Right hindlimb (tissue), 1 donor: ENCODE measurements around the gene TTC21A.

ENCODE experiments used
- DNase-seq: peaks from one replicate; pipeline ENCODE4 v3.0.0-alpha.2; 2018

Gene TTC21A

DNA sequence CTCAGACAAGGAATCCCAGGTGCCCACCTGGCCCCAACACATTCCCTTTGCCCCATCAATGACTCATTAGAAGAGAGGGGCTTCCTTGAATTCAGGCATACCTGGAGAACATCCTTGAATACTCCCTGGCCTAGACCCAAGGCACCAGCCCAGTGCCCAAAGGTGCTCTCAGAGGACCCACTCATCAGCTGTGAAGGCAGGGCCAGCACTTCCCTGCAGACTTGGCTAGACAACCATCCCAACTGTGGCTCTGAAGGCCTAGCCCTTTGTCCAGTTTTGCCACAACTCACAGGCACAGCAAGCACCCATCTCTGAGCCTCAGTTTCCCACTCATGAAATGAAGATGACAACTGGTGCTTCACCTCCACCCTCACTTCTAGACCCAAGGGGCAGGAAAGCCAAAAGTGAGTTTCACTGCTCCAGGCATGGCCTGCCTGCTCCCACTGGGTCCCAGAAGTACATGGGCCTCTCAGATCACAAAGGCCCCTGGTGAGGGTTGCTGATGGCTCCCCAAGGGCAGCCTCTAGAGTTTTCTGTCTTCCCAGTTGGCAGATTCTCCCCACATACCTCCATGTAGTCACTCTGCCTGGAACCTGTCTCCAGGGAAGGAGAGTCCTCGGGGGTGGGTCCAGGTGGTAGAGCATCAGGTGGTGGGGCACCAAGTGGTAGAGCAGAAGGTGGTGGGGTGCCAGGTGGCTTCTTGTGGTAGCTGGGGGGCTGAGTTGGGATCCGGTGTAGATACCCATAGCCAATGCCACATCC is 7.6 kb upstream of the TTC21A start:
- DNase-seq: no peak

DNA sequence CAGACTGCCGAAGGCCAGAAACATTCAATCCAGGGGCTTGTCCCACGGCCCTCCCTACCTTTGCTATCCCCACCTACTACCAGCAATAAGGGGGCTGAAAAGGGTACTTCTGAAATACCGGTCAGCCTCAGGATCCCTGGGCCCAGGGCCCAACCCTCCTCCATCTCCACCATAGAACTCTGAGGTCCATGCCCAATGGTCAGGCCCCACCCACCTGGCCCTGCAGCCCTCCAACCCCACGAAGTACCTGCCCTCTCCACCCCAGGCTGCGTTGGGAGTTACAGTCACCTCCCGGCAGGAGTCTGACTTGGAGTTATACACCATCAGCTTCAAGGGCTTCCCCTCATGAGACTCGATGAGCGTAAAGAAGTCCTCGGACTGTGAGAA is 7.0 kb upstream of the TTC21A start:
- no peak for DNase-seq

DNA sequence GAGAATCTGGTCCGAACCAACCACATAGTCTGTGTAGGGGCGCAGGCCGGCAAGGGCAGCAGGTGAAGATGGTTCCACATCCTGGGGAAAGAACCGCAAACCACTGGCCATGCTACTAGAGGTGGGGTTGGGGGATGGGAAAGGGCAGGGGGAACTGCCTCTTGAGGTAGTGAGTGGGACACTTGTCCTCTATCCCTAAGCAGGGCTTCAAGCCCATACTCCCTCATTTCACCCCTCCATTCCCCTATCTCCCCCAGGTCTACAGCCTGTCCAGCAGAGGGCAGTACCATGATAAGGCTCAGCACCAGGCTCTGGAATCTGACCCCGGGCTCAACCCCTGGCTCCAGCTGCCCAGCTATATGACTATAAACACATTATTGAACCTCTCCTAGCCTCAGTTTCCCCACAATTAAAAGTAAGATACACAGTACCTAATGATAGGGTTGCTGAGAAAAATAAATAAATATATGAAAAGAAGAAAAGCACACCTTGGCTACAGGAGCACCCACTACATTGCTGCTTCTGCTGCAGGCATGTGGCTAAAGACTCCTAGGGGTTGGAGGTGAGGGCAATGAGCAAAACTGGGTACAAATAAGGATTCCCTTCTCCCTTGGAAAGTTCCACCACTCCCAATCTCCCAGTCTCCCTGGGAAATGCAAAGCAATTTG is 6.3 kb upstream of the TTC21A start:
- no peak for DNase-seq

DNA sequence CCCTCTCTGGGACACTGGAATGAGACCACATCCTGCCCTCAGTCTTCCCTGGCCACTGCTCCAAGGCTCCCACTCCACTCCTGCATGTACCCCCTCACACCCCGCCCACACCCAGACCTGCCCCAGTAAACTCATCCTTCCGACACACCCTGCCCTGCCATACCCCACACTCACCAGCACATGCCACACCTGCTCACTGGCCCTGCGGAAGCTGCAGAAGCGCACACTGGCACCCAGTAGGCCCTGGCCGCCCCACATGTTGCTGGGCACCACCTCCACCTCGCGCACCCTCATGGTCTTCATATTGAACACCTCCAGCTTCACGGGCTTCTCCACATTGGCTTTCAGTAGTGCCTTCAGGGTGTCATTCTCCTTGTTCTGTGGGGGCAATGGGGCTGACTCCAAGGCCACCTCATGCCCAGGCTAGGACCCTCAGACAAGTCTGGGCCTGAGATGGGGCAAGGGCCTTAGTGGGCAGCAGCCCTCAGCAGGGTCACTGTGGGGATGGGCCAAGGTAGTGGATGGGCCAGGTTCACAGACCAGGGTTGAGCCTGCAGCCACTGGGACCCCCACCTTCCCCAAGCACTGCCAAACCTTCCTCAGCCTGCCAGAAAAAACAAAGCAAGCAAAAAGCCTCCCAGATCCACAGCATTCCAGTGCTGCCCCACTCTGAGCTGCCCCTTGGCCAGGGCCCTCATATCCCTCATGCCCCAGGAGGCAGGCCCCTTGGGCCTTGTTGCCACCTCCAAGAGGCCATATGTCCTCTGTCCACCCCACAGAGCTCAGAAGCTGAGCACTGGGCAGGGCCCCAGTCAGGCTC is 4.8 kb upstream of the TTC21A start:
- DNase-seq: no peak

DNA sequence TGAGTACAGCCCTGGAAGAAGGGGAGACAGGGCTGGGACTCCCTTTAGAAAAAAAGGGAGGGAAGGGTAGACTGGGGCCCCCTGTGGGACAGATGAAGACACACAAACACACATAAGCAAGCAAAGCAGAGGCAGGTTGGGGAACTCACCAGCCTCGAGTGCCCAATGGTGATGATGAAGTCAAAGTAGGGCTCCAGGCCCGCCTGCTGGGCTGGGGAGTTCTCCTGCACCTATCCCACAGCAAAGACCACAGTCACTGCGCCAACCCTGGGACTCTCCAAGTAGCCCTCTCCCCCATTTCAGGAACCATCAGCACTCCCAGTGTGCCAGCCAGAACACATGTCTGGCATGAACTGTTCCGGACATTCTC is 4.2 kb upstream of the TTC21A start:
- DNase-seq: no peak

DNA sequence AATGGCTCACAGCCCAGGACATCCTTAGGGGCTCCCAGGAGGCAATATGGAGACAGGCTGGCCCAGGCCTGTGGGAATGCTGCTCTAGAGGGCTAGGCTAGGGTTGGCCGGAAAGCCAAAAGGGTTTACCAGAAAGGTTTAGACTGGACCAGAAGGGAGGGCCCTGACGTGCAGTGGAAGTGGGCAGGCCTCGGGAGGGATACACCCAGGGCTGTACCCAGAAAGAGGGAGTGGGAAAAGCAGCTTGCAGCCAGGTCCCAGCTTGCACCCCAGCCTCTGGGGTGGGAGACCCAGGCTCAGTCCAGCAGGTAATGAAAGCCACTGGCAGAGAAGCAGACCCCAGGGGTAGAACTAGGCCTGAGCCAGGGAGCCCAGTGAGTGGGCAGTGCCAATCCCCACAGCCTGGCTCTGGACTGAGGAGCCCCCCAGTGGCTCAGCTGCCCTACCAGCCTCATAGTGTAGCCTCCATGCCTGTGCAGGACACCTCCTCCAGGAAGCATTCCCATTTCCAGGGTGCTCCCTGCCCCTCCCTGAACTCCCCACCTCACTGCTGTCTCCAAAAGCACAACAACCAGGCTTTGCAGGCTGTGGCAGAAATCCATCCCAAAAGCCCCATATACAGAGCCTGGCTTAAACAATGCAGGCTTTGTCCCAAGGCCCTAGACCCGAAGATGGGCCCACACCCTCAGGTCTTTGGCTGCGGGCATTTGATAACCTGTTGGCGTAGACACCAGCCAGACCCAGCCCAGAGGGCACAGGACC is 3.5 kb upstream of the TTC21A start:
- no peak for DNase-seq

DNA sequence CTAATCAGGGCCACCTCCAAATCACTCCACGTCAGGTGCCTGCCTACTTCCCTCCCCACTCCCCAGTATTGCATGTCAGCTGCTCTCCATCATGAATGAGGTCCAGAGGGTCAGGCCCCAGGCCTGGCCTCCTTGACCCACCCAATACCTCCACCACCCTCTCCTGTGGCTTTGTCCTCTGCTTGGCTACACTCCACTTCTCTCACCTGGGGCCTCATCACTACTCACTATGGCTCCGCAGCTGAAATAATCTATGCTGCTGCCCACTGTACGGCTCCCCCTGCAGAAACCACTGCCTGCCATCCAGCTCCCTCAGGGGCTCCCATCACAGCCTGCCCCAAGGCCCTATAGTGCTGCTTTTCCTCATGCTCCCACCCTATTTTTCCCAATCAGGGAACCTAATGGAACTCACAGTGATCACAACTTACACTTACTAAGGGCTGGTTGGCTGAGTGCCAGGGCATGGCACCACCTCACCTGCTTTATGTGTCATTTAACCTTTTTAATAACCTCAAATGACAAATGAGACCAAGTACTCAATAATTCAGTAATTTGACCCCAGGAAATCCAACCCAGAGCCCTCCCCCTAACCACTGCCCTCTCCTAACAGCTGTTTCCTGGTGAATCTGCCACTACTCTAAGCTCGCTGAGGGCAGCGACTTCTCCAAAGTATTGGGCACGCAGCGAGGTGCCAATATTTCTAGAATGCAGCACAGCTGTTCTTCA is 2.4 kb upstream of the TTC21A start:
- no peak for DNase-seq

DNA sequence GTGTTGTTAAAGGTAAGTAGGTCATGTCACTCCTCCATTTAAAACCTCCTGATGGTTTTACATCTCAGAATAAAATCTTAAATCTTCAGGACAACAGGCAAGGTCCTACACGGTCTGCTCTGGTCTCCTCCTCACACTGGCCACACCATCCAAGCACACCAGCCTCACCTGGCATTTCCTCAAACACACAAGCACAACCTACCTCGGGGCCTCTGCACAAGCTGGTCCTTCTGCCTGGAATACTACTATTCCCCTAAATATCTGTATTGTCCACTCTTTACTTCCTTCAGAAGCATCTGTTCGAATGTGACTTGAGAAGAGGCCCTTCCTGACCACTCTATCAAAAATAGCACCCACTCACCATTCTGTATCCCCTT is 1.8 kb upstream of the TTC21A start:
- DNase-seq: no peak

DNA sequence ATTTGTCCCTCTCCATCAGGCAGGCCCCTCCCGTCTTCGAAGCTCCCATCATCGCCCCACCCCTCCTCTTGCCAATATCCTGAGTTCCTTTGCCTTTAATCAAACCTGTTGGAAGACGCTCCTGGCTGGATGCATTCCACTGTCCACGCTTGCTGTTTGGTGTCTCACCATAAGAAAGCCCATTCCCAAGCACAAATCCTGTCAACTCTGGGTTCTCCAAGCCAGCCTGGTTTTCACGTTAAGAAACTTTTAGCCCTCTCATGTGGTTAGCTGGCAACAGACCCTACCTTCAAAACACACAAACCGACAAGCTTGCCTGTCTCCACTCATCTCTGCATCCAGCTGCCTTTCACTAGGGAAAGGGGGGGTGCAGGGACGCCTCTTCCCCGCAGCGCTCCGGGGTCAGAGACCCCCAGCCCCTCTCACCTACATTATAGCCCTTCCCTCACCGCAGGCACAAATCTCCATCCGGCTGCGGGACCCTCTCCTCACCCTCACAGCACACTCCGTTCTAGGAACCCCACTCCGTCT is 1.1 kb upstream of the TTC21A start:
- DNase-seq: no peak

DNA sequence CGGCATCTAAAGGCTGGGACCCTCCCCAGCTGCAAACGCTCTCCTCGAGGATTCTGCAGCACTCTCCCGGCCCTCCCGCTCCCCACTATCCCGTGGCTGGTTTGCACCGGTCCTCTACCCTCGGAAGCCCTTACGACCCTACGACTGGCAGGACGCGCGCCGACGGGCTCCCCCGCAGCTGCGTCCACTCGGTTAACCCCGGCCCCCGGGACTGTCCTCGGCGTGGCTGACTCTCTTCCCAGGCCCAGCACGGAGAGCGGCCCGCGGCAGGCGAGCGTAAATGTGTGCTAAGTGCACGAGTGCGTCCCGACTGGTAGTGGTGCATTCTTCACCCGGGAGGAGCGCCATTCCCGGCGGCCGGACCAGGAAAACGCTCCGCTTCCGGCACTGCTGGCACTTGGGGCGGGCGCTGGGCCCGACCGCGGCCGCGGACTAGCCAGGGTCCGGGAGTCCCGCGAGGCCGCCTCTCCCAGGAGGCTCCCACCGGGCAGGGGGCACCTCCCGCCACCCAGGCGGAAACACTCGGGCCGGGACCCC is 561 bp upstream of the TTC21A start:
- DNase-seq: peak; percentile 70

DNA sequence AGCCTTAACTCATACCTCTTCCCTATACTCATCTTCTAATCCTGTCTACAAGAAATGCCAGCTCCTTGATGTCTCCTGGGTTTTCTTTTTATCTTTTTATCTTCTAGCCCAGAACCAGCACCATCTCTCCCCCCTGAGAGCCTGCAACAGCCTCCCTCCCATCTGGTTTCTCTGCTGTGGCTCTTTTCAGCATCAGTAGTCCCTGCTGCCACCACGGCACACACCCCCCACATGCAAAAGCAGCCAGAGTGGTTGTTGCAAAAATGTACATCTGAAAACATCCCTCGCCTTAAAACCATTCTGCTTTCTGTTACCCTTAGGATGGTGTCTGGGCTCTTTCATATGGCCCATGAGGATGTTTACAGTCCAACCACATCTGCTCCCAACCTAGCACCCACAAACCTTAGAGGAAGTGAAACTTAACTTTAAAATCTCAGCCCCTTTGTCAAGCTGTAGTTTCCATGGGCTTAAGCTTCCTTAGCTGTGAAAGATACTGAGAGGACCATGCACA is 775 bp downstream of the TTC21A start:
- no peak for DNase-seq

DNA sequence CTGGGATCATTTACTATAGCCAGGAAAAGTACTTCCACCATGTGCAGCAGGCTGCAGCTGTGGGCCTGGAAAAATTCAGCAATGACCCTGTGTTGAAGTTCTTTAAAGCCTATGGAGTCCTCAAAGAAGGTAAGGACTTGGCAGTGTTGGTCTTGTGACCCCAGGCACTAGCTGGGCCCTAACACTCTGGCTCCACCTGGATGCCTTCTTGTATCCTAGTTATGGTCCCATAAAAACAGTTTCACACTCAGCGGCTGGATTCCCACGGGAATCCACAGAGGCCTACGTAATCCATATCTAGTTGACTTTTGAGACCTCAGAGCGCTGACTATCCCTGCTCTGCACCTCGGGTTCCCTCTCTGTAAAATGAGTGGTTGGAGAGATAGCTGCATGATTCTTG is 1.6 kb downstream of the TTC21A start:
- DNase-seq: no peak

DNA sequence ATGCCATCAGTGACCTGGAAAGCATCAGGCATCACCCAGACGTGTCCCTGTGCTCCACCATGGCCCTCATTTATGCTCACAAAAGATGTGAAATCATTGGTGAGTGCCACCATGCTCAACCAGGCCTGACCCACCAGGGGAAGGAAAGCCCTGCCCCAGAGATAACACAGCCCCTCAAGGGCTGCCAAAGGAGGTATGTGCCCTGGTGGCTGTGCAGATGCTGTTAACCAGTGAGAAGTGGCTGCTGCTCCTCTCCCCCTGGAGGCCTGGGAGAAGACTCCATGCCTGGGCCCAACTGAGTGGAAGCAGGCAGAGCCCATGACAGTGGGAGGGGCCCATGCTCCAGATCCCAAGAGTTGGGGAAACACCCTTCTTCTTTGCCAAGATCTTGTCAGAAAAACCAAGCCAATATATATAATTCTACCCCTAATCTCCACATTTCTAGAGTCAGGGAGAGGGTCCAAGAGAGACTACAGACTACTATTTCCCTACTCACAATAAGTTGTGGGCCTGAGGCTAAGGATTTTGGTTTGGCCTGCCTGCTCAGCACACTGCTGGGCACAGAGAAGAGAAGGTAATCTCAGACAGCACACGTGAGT is 2.7 kb downstream of the TTC21A start:
- no peak for DNase-seq

DNA sequence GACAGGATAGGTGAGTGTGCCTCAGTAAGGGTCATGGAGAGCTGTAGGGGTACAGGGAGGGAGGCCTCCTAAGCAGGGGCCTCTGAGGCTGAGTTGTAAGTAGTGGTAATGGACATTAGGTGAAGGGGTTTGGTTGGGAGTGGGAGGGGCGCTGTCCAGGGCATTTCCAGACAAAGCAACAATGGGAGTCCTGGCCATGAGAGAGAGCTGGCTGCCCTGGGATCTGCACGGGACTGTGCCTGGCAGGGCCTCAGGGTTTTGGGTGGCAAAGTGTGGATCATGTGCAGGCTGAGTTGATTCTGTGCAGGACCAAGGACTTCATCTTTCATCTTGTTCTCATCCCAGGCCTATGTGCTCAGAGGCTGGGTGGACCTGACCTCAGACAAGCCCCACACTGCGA is 4.6 kb downstream of the TTC21A start:
- DNase-seq: no peak

DNA sequence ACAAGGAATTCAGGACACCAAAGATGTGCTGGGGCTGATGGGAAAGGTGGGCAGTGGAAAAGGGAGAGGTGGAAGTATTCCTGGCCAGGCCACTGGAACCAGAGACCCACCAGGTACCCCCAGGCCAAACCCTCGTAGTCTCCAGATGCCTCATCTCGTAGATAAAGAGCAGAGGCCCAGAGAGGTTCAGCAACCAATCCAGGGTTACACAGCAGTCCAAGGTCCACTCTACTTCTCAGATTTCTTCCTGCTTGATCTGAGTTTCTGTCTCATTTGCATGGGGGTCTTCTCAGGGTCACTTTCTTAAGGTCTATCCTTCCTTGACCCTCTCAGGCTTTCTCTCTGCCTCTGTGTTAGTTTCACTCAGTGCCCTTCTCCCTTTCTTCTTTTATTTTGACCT is 5.1 kb downstream of the TTC21A start:
- DNase-seq: no peak

DNA sequence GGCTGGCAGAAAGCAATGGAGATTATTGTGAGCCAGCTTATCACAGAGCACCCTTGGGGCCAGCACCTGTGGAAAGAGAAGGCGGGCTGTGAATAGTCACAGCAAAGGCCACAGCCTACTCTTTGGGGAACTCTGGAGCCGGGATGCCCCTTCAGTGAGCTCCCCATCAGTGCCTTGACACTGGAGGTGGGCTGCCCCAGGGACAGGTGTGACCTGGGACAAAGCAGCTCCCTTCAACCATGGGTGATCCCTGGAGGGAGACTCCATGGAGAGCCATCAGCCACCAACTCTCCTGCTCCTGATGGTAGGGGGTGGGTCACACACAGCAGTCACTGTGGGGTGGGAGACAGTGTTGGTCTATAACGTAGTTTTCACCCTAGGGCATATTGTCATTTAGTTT is 5.8 kb downstream of the TTC21A start:
- no peak for DNase-seq

DNA sequence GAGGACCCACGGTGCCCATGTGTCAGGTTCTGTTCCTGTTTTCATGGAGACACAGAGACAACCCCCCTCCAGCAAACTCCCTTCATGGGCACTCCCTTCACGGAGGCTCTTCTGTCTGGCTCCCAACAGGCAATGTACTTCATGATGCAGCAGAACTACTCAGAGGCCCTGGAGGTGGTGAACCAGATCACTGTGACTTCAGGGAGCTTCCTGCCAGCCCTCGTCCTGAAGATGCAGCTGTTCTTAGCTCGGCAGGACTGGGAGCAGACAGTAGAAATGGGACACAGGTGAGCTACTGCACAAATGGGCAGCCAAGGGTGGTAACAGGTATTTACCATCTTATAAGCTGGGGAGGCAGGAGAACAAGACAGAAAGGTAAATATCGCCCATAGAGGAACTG is 7.0 kb downstream of the TTC21A start:
- no peak for DNase-seq

DNA sequence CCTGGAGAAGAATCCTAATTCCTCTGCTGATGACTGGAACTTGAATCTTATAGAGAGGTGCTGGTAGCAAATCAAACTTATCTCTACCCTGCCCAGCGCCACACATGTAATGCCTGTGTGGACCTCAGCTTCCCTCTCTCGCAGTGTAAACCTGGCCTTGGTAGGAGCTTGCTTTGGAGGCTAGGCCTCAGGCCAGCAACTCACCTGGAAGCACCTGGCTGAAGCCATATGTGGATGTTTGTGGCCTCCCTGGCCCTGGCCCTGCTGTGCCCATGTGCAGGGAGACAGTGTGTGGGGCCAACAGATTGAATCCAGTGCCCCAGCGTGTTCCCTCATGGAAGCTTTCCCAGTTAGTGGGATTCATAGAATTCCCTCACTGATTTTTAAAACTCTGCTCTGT is 8.4 kb downstream of the TTC21A start:
- peak; percentile 5 for DNase-seq

DNA sequence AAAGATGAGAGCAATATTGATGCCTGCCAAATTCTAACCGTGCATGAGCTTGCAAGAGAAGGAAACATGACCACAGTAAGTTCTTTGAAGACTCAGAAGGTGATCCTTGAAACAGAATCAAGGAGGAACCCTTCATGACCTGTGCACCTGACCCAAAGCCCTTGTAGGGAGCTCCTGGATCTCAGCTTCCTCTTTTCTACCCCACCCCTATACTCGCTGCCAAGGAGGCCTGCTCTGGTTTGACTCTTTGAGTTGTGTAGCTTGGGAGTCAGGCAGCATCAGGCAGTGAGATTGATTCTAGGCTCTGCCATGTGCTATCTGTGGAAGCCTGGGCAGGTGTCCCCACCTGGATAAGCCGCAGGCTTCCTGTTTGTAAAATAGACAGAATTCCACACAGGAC is 10.6 kb downstream of the TTC21A start:
- peak; percentile 0 for DNase-seq

DNA sequence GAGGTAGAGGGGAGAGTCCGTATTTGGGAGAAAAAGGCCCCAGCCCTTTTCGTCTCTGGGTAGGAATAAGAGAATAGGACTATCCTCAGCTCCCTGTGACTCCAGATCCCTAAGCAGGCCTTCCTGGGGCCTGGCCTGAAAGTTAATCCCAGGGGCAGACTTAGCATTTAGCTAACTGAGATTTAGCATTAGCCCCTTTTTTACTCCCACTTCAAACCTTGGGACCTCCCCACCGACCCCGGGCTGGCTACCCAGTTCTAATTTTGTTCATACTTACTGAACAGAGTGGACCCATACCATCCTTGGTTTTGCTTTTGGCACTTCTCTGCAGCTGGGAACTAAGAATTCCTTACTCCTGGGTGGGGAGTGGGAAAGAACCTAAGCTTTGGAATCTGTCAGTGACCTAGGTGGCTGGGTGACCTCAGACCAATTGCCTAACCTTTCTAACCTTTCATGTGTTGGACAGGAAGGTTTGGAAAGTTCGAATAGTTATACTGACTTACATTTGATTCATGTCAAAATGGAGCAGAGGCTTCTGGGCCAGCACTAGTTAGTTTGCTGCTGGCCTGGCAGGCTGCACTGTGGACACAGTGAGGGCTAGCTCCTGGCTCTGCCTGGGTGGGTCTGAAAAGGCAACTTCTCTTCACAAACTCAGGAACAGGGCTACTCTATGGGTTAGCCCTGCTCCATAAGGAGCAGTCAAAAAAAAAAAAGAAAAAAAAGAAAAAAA is 11.6 kb downstream of the TTC21A start:
- DNase-seq: no peak

DNA sequence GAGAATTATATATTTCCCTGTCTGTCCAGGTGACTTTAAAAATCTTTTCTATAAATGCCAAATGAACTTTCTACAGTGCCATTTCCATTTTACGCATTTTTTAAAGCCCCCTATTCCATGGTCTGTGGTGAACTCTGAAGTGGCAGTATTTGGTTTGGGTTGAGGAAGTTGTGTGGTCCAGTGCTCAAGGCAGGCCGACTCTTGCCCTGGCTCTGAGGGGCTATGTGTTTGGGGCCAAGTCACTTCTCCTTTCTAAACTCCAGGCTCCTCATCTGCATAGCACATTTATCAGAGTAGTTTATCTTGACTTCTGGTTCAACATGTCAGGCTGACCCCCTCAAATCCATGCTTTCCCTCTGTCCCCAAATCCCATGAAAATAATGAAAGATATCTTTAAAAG is 14.1 kb downstream of the TTC21A start:
- DNase-seq: no peak
